MM.1S (cell line): ENCODE results near the gene SETD2.

ENCODE experiments used
- DNase-seq: peaks from one replicate; pipeline ENCODE4 v3.0.0-alpha.2; 2015
- H2AFZ ChIP-seq: fragments of 300-600 bp; sonication (generic); 2 replicates; pipeline ENCODE4 v1.6.0; 2016; ENCODE audit warnings: antibody characterized with exemption, low read length
- H3F3A ChIP-seq: fragments of 300-600 bp; sonication (generic); 2 replicates; pipeline ENCODE4 v1.6.1; 2016; ENCODE audit warnings: mild to moderate bottlenecking, antibody characterized with exemption, low read length, moderate library complexity, mixed read lengths; ENCODE audit not compliant: insufficient read depth
- H3K27ac ChIP-seq: fragments of 300-600 bp; sonication (generic); 2 replicates; pipeline ENCODE4 v1.5.1; 2016; ENCODE audit warnings: mild to moderate bottlenecking, low read length
- H3K27me3 ChIP-seq: fragments of 300-600 bp; sonication (generic); replicated peaks from 2 replicates; pipeline ENCODE4 v1.6.0; 2016; ENCODE audit warnings: low read length; ENCODE audit not compliant: insufficient read depth
- H3K36me3 ChIP-seq: fragments of 300-600 bp; sonication (generic); replicated peaks from 2 replicates; pipeline ENCODE4 v1.6.1; 2016; ENCODE audit warnings: mild to moderate bottlenecking, low read length, mixed read lengths; ENCODE audit not compliant: insufficient read depth
- H3K4me1 ChIP-seq: fragments of 300-600 bp; sonication (generic); 2 replicates; pipeline ENCODE4 v1.6.1; 2016; ENCODE audit warnings: low read length, mixed read lengths
- H3K4me2 ChIP-seq: fragments of 300-600 bp; sonication (generic); 2 replicates; pipeline ENCODE4 v1.6.0; 2016; ENCODE audit warnings: low read depth, low read length
- H3K4me3 ChIP-seq: fragments of 300-600 bp; sonication (generic); 2 replicates; pipeline ENCODE4 v1.5.1; 2016; ENCODE audit warnings: low read length, mixed read lengths
- H3K79me2 ChIP-seq: fragments of 300-600 bp; sonication (generic); 2 replicates; pipeline ENCODE4 v1.6.1; 2016; ENCODE audit warnings: mixed run types, low read length, mixed read lengths
- H3K9ac ChIP-seq: fragments of 300-600 bp; sonication (generic); 2 replicates; pipeline ENCODE4 v1.6.1; 2016; ENCODE audit warnings: low read length, mixed read lengths
- H3K9me2 ChIP-seq: fragments of 300-600 bp; sonication (generic); replicated peaks from 2 replicates; pipeline ENCODE4 v1.6.1; 2016; ENCODE audit warnings: mild to moderate bottlenecking, low read length, mixed read lengths; ENCODE audit not compliant: insufficient read depth
- H3K9me3 ChIP-seq: fragments of 300-600 bp; sonication (generic); replicated peaks from 2 replicates; pipeline ENCODE4 v1.6.1; 2016; ENCODE audit warnings: mild to moderate bottlenecking, low read length, mixed read lengths; ENCODE audit not compliant: insufficient read depth
- H4K20me1 ChIP-seq: fragments of 300-600 bp; sonication (generic); 2 replicates; pipeline ENCODE4 v1.6.1; 2016; ENCODE audit warnings: mild to moderate bottlenecking, low read length, moderate library complexity, mixed read lengths; ENCODE audit not compliant: insufficient read depth
- EZH2 ChIP-seq: fragments of 300-600 bp; sonication (generic); optimal IDR thresholded peaks from 2 replicates; pipeline ENCODE3; 2017; ENCODE audit warnings: low read depth, mild to moderate bottlenecking, antibody characterized with exemption, low read length, mixed read lengths
- EZH2phosphoT487 ChIP-seq: fragments of 300-600 bp; sonication (generic); IDR thresholded peaks from 2 replicates; pipeline ENCODE4 v1.6.1; 2018; ENCODE audit warnings: antibody characterized with exemption, low read length
- TF ChIP-seq, protein P1 (sequence below): fragments of 300-600 bp; sonication (generic); IDR thresholded peaks from 2 replicates; pipeline ENCODE4 v1.5.1; 2016; ENCODE audit warnings: antibody characterized with exemption, low read length, mixed read lengths

SETD2 gene

DNA sequence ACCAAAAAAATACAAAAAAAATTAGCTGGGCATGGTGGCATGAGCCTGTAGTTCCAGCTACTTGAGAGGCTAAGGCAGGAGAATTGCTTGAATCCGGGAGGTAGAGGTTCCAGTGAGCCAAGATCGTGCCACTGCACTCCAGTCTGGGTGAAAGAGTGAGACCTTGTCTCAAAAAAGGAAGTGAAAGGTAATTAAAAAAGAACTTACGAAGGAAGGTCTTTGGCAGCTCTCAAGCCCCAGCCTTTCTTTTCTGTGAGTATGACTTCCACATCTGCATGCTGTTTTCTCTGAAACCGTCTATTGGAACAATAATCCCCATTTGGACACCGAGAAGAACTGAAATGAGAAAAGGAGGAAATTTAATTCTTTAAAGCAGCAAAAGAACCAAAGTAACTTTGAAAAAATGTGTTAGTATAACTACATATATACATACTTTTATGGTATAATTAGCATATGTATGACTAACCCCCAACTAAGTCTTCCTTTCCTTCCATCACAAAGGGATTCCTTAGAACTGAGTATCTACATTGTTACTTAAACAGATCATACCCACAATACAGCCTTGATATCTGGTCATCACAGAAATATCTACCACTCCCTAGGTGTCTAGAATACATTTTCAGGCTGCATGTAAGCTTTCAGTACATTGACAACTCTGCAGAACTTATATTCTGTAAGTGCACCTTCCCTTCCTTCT lies 50.1 kb downstream of the SETD2 start:
- Histone ChIP-seq H3K9ac (no peak overlapping the region), H2AFZ (no peak overlapping the region), H3K4me2 (no peak overlapping the region), H3K9me3 (no peaks in the 10 kb centered on the region), H3K4me3 (no peak overlapping the region), H3K79me2 (0 out of 2 replicates have a peak, but pooled peaks cover 3% of the 10 kb centered on the region), H3K36me3 (no peaks in the 10 kb centered on the region), H3K9me2 (no peaks in the 10 kb centered on the region), H3K27me3 (no peaks in the 10 kb centered on the region), H4K20me1 (no peaks in the 10 kb centered on the region), H3K4me1 (no peaks in the 10 kb centered on the region), H3F3A (no peaks in the 10 kb centered on the region), H3K27ac (no peak overlapping the region)
- no peak for DNase-seq
- TF ChIP-seq EZH2 (no peak), EZH2phosphoT487 (no peak)
- TF ChIP-seq, protein P1, sequence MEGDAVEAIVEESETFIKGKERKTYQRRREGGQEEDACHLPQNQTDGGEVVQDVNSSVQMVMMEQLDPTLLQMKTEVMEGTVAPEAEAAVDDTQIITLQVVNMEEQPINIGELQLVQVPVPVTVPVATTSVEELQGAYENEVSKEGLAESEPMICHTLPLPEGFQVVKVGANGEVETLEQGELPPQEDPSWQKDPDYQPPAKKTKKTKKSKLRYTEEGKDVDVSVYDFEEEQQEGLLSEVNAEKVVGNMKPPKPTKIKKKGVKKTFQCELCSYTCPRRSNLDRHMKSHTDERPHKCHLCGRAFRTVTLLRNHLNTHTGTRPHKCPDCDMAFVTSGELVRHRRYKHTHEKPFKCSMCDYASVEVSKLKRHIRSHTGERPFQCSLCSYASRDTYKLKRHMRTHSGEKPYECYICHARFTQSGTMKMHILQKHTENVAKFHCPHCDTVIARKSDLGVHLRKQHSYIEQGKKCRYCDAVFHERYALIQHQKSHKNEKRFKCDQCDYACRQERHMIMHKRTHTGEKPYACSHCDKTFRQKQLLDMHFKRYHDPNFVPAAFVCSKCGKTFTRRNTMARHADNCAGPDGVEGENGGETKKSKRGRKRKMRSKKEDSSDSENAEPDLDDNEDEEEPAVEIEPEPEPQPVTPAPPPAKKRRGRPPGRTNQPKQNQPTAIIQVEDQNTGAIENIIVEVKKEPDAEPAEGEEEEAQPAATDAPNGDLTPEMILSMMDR, result no peak

GRCh38 chr3:47112997-47113396 lies 50.9 kb downstream of the SETD2 start:
- no peaks in the 10 kb centered on the region for H3K36me3 ChIP-seq
- H3K4me1 ChIP-seq, result no peaks in the 10 kb centered on the region
- no peak overlapping the region for H3K27ac ChIP-seq

GRCh38 chr3:47109393-47109792 lies 54.5 kb downstream of the SETD2 start:
- Histone ChIP-seq H3K36me3 (no peaks in the 10 kb centered on the region; the same call in 1 of the 2 replicates), H4K20me1 (no peaks in the 10 kb centered on the region), H3K9me3 (no peaks in the 10 kb centered on the region), H3K4me2 (no peak overlapping the region), H3K79me2 (0 out of 2 replicates have a peak, but pooled peaks cover 3% of the 10 kb centered on the region), H3K9me2 (no peaks in the 10 kb centered on the region), H3K4me1 (no peaks in the 10 kb centered on the region), H3K4me3 (no peak overlapping the region), H3F3A (no peaks in the 10 kb centered on the region), H3K27ac (no peak overlapping the region), H3K9ac (no peak overlapping the region), H3K27me3 (no peaks in the 10 kb centered on the region), H2AFZ (no peak overlapping the region)
- no peak for DNase-seq
- no peak for TF ChIP-seq EZH2phosphoT487
- no peak for TF ChIP-seq EZH2
- TF ChIP-seq, protein P1, result no peak

More at GRCh38 chr3:47112997-47113396, 50.9 kb downstream of the SETD2 start:
- Histone ChIP-seq H3K79me2 (0 out of 2 replicates have a peak, but pooled peaks cover 3% of the 10 kb centered on the region), H4K20me1 (no peaks in the 10 kb centered on the region), H2AFZ (no peak overlapping the region), H3F3A (no peaks in the 10 kb centered on the region), H3K9ac (no peak overlapping the region), H3K4me2 (no peak overlapping the region), H3K9me3 (no peaks in the 10 kb centered on the region), H3K9me2 (no peaks in the 10 kb centered on the region), H3K27me3 (no peaks in the 10 kb centered on the region), H3K4me3 (no peak overlapping the region)
- TF ChIP-seq EZH2 (no peak), EZH2phosphoT487 (no peak)
- TF ChIP-seq, protein P1, result no peak
- DNase-seq, result no peak
